HCT116 (cell line): ENCODE measurements around the gene BNIP1. TPM values are rescaled to one million over a fixed set of nuclear protein-coding genes. Genes with fewer than 3 reads are reported as not detected.

Source experiments
- ATAC-seq: fragments of 200-7000 bp; cut with Tn5 transposase; 2 replicates; pipeline ENCODE4 v1.9.1; 2020; ENCODE audit warnings: mild to moderate bottlenecking, moderate library complexity
- BruUV-seq: library from RNA; stranded (reverse); fragments of 400-500 nt; replicated peaks from 2 replicates; lab custom pipeline; 2021; lab: Mats Ljungman, UMichigan
- CTCF ChIA-PET: fragments of 300-600 bp; sonication (Branson Sonifier 250); formaldehyde crosslinking; loops from one replicate; lab custom pipeline; 2021; ENCODE audit warnings: antibody characterized with exemption; lab: Charles Lee
- POLR2A ChIA-PET: fragments of 300-600, 350-600 bp; sonication (Branson Sonifier 250); formaldehyde crosslinking; loops from one replicate; lab custom pipeline; 2021; ENCODE audit warnings: antibody characterized with exemption; lab: Charles Lee
- RAD21 ChIA-PET, 2 experiments: fragments of 300-600 bp; sonication (Branson Sonifier 250); formaldehyde crosslinking; loops; one replicate each; lab custom pipeline; 2023; ENCODE audit warnings: low total read pairs in 2 of 2; ENCODE audit not compliant: uncharacterized antibody in 2 of 2, unreplicated experiment in 2 of 2, low non-redundant PET in 1 of 2; lab: Charles Lee
- DNase-seq: peaks from one replicate; pipeline ENCODE4 v3.0.0-alpha.2; 2010; ENCODE audit warnings: low read depth, low spot score
- H2AFZ ChIP-seq: fragments of 200-600 bp; shearing (Covaris generic), sonication (generic); 2 replicates; pipeline ENCODE4 v1.6.1; 2017; ENCODE audit warnings: low read depth, mixed run types, mixed read lengths, antibody characterized with exemption, low read length; ENCODE audit not compliant: poor library complexity, severe bottlenecking
- H3K27ac ChIP-seq: 2 replicates; pipeline ENCODE4 v1.5.1; 2012; ENCODE audit warnings: low read depth, low read length
- H3K27me3 ChIP-seq: fragments of 200-600 bp; sonication (generic); 2 replicates; pipeline ENCODE4 v1.6.1; 2016; ENCODE audit warnings: mixed run types, low read length, mixed read lengths; ENCODE audit not compliant: insufficient read depth
- H3K36me3 ChIP-seq, 2 experiments: fragments of 200-500 bp in 1 of 2; fragments of 200-600 bp in 1 of 2; sonication (Bioruptor generic) in 1 of 2; sonication (generic) in 1 of 2; 2 replicates each; pipeline versions ENCODE4 v1.5.1 to v1.6.1; 2014 to 2016; ENCODE audit warnings: low read length in 2 of 2, inconsistent platforms in 1 of 2, mixed read lengths in 1 of 2, mixed run types in 1 of 2; ENCODE audit not compliant: insufficient read depth in 2 of 2, control insufficient read depth in 1 of 2
- H3K4me1 ChIP-seq, 2 experiments: fragments of 200-600 bp in 1 of 2; sonication (generic) in 1 of 2; 2 replicates each; pipeline versions ENCODE4 v1.5.1 to v1.6.1; 2012 to 2017; ENCODE audit warnings: low read length in 2 of 2, inconsistent platforms in 1 of 2, mild to moderate bottlenecking in 1 of 2, mixed read lengths in 1 of 2, mixed run types in 1 of 2, moderate library complexity in 1 of 2; ENCODE audit not compliant: insufficient read depth in 2 of 2, control insufficient read depth in 1 of 2
- H3K4me2 ChIP-seq: fragments of 200-600 bp; sonication (generic); 2 replicates; pipeline ENCODE4 v1.6.1; 2017; ENCODE audit warnings: mixed run types, low read length, mixed read lengths
- H3K4me3 ChIP-seq, 2 experiments: fragments of 200-600 bp in 1 of 2; sonication (generic) in 1 of 2; replicated peaks in 1 of 2; 2 replicates each; pipeline ENCODE4 v1.5.1; 2011 to 2016; ENCODE audit warnings: low read length in 2 of 2, control low read depth in 1 of 2, low read depth in 1 of 2, mild to moderate bottlenecking in 1 of 2, mixed read lengths in 1 of 2, mixed run types in 1 of 2
- H3K79me2 ChIP-seq: fragments of 200-600 bp; sonication (generic); 2 replicates; pipeline ENCODE4 v1.6.1; 2017; ENCODE audit warnings: mild to moderate bottlenecking, mixed run types, low read length, moderate library complexity, mixed read lengths; ENCODE audit not compliant: insufficient read depth
- H3K9ac ChIP-seq: fragments of 200-600 bp; sonication (generic); 2 replicates; pipeline ENCODE4 v1.6.1; 2016; ENCODE audit warnings: low read length, mixed read lengths
- H3K9me2 ChIP-seq: fragments of 200-600 bp; sonication (generic), shearing (Covaris generic); 2 replicates; pipeline ENCODE4 v1.6.1; 2017; ENCODE audit warnings: mixed run types, mild to moderate bottlenecking, moderate library complexity; ENCODE audit not compliant: insufficient read depth
- H3K9me3 ChIP-seq, 2 experiments: fragments of 200-500 bp in 1 of 2; fragments of 200-600 bp in 1 of 2; sonication (Bioruptor generic) in 1 of 2; sonication (generic) in 1 of 2; 2 replicates each; pipeline ENCODE4 v1.6.1; 2014 to 2017; ENCODE audit warnings: low read length in 2 of 2, mixed read lengths in 2 of 2, inconsistent platforms in 1 of 2, low read depth in 1 of 2, mild to moderate bottlenecking in 1 of 2, mixed run types in 1 of 2, moderate library complexity in 1 of 2; ENCODE audit not compliant: control insufficient read depth in 1 of 2, insufficient read depth in 1 of 2
- H4K20me1 ChIP-seq: fragments of 200-600 bp; sonication (generic), shearing (Covaris generic); 2 replicates; pipeline ENCODE4 v1.6.1; 2017; ENCODE audit warnings: mixed run types, mild to moderate bottlenecking, moderate library complexity; ENCODE audit not compliant: insufficient read depth
- REST ChIP-seq: IDR thresholded peaks from 2 replicates; pipeline ENCODE4 v1.6.1; 2012; ENCODE audit warnings: low read depth
- ZBTB33 ChIP-seq: IDR thresholded peaks from 2 replicates; pipeline ENCODE4 v1.6.1; 2011; ENCODE audit warnings: mild to moderate bottlenecking, low read length, moderate library complexity; ENCODE audit not compliant: insufficient replicate concordance; ENCODE audit errors: extremely low read depth
- intact Hi-C: fragments of 100-400 bp; cut with micrococcal nuclease; formaldehyde crosslinking; loops from 2 replicates; pipeline ENCODE4 v1.10.0; 2022
- total RNA-seq: library from RNA; stranded (reverse); gene quantifications from one replicate; pipeline ENCODE4 v1.2.1, GENCODE V29; 2021; ENCODE audit not compliant: unreplicated experiment

The BNIP1 gene
- total RNA-seq, 1 experiment from 2014 or later = 18.6 TPM

GRCh38 chr5:173108914-173109313 is 35.4 kb upstream of the BNIP1 start (continued):
- TF ChIP-seq REST = no peak
- TF ChIP-seq, all 23 proteins: peak for 0

GRCh38 chr5:173114536-173114935 is 29.8 kb upstream of the BNIP1 start:
- ChIA-PET POLR2A (no interaction called here), RAD21 (no interaction called here), CTCF (no interaction called here)
- H3K36me3 ChIP-seq = no peaks in the 10 kb centered on the region
- intact Hi-C loops = no loop called here
- no peak overlapping the region for H3K27ac ChIP-seq
- ATAC-seq = no peak
- H3K4me2 ChIP-seq = no peak overlapping the region
- H3K4me1 ChIP-seq = no peaks in the 10 kb centered on the region
- no peaks in the 10 kb centered on the region for H3K9me2 ChIP-seq
- DNase-seq = no peak
- H3K9ac ChIP-seq = no peak overlapping the region
- H3K27me3 ChIP-seq = no peaks in the 10 kb centered on the region
- H3K4me3 ChIP-seq = no peak overlapping the region
- no peak overlapping the region for H2AFZ ChIP-seq
- H3K9me3 ChIP-seq = no peaks in the 10 kb centered on the region
- no peaks in the 10 kb centered on the region for H4K20me1 ChIP-seq
- BruUV-seq = no TSS peak
- no peaks in the 10 kb centered on the region for H3K79me2 ChIP-seq
- no peak for TF ChIP-seq ZBTB33
- TF ChIP-seq, all 23 proteins: peak for 0
